AG04450 (cell line): Measurements from ENCODE around the gene CCDC59. TPM values are rescaled to one million over a fixed set of nuclear protein-coding genes. Genes with fewer than 3 reads are reported as not detected.

ENCODE experiments used
- CTCF ChIA-PET: fragments of 300-600, 350-600 bp; formaldehyde crosslinking; extraction: SDS; loops from one replicate; lab custom pipeline; 2022; ENCODE audit warnings: antibody characterized with exemption, inconsistent platforms; lab: Charles Lee
- POLR2A ChIA-PET: fragments of 350-600 bp; formaldehyde crosslinking; extraction: SDS; loops from one replicate; lab custom pipeline; 2021; ENCODE audit warnings: antibody characterized with exemption, inconsistent platforms; lab: Yijun Ruan, JAX
- DNase-seq: peaks from one replicate; pipeline ENCODE4 v3.0.0-alpha.2; 2011; ENCODE audit warnings: low read depth, low spot score
- H3K27ac ChIP-seq: one replicate; pipeline ENCODE4 v1.5.1; 2012; ENCODE audit warnings: low read depth, low read length, control low read depth
- H3K27me3 ChIP-seq: one replicate; pipeline ENCODE4 v1.6.0; 2012; ENCODE audit warnings: low read length; ENCODE audit not compliant: control insufficient read depth, insufficient read depth
- H3K4me3 ChIP-seq: 2 replicates; pipeline ENCODE4 v1.5.1; 2011; ENCODE audit warnings: mild to moderate bottlenecking, low read depth, low read length, control low read depth
- H3K9me3 ChIP-seq: 2 replicates; pipeline ENCODE4 v1.5.1; 2012; ENCODE audit warnings: low read length; ENCODE audit not compliant: control insufficient read depth, insufficient read depth
- CTCF ChIP-seq: IDR thresholded peaks from 2 replicates; pipeline ENCODE4 v1.5.1; 2011; ENCODE audit warnings: low read depth, low read length, control low read depth, inconsistent platforms
- polyA plus RNA-seq: library from polyadenylated mRNA; depleted of rRNA; stranded (reverse); fragments of >200 nt; gene quantifications from 2 replicates; pipeline ENCODE4 v1.2.3, GENCODE V29; 2011

CCDC59 gene
- polyA plus RNA-seq, 1 experiment, result 27.3 TPM

- Histone ChIP-seq H3K4me3 (peak overlapping the region; percentile 89), H3K27ac (no peak overlapping the region), H3K27me3 (no peaks in the 10 kb centered on the region), H3K9me3 (no peaks in the 10 kb centered on the region)
- DNase-seq, result no peak
- ChIA-PET CTCF (interaction anchor here (0.8 to 3.3 kb wide), 8 partner anchors 9 to 714 kb away, joined by 3 to 55 read pairs (median 6); no protein-coding TSS in a partner anchor), POLR2A (interaction anchor here (1.6 kb wide), 1 partner anchor 329 kb away, joined by 8 read pairs; the partner anchor contains the start of gene TMTC2)
- no peak for TF ChIP-seq CTCF
Measured at GRCh38 chr12:82357340-82357739, 847 bp downstream of the CCDC59 start.

GRCh38 chr12:82351390-82351789, 6.8 kb downstream of the CCDC59 start:
- Histone ChIP-seq H3K9me3 (no peaks in the 10 kb centered on the region), H3K27ac (no peak overlapping the region), H3K27me3 (no peaks in the 10 kb centered on the region), H3K4me3 (no peak overlapping the region)
- ChIA-PET POLR2A (no interaction called here), CTCF (interaction anchor here (2.1 kb wide), 1 partner anchor 9 kb away, joined by 5 read pairs; no protein-coding TSS in a partner anchor)
- DNase-seq, result no peak
- no peak for TF ChIP-seq CTCF

GRCh38 chr12:82350161-82350560, 8.0 kb downstream of the CCDC59 start:
- DNase-seq, result no peak
- TF ChIP-seq CTCF, result no peak
- CTCF ChIA-PET, result interaction anchor here (1.6 kb wide), 1 partner anchor 8 kb away, joined by 8 read pairs; the partner anchor contains the start of genes CCDC59 and METTL25
- POLR2A ChIA-PET, result no interaction called here
- Histone ChIP-seq H3K27ac (no peak overlapping the region), H3K27me3 (no peaks in the 10 kb centered on the region), H3K9me3 (no peaks in the 10 kb centered on the region), H3K4me3 (no peak overlapping the region)

GRCh38 chr12:82329508-82329907, 28.7 kb downstream of the CCDC59 start:
- POLR2A ChIA-PET, result no interaction called here
- no peak overlapping the region for H3K4me3 ChIP-seq
- H3K27ac ChIP-seq, result no peak overlapping the region
- no peaks in the 10 kb centered on the region for H3K9me3 ChIP-seq
- H3K27me3 ChIP-seq, result no peaks in the 10 kb centered on the region
- no peak for DNase-seq
- no peak for TF ChIP-seq CTCF
- CTCF ChIA-PET, result no interaction called here

- DNase-seq, result no peak
- CTCF ChIA-PET, result interaction anchor here (0.7 to 2.6 kb wide), 5 partner anchors 12 to 684 kb away, joined by 4 to 17 read pairs (median 9); partner anchors contain the start of genes CCDC59 and METTL25
- Histone ChIP-seq H3K27me3 (no peaks in the 10 kb centered on the region), H3K9me3 (no peaks in the 10 kb centered on the region), H3K4me3 (no peak overlapping the region), H3K27ac (no peak overlapping the region)
- POLR2A ChIA-PET, result no interaction called here
- TF ChIP-seq CTCF, result no peak
Measured at GRCh38 chr12:82327861-82328260, 30.3 kb downstream of the CCDC59 start.
